HepG2 (cell line): Measurements from ENCODE around the gene BBS9. TPM values are rescaled to one million over a fixed set of nuclear protein-coding genes. Genes with fewer than 3 reads are reported as not detected.

ENCODE experiments used
- CHD2 ChIP-seq: IDR thresholded peaks from 2 replicates; pipeline ENCODE4 v1.6.1; 2011; ENCODE audit warnings: low read depth, low read length, improper control_type of control experiment
- ERF ChIP-seq: IDR thresholded peaks from 2 replicates; pipeline ENCODE4 v1.6.1; 2018; ENCODE audit warnings: missing biosample characterization, missing genetic modification reagents
- GTF2F1 ChIP-seq: fragments of 150-350 bp; IDR thresholded peaks from 2 replicates; pipeline ENCODE4 v1.6.1; 2014; ENCODE audit warnings: low read length
- LCORL ChIP-seq, 2 experiments: fragments of 450-650 bp in 1 of 2; sonication (generic) in 1 of 2; formaldehyde crosslinking in 1 of 2; IDR thresholded peaks; 2 replicates each; pipeline versions ENCODE4 v1.5.0 to v1.6.1; 2017 to 2020; ENCODE audit warnings: antibody characterized with exemption in 1 of 2, missing genetic modification reagents in 1 of 2
- MZF1 ChIP-seq: sonication (generic); formaldehyde crosslinking; IDR thresholded peaks from 2 replicates; pipeline ENCODE4 v1.8.1; 2023; ENCODE audit warnings: mild to moderate bottlenecking, missing genetic modification reagents, borderline replicate concordance
- STAG1 ChIP-seq: sonication (generic); formaldehyde crosslinking; IDR thresholded peaks from 2 replicates; pipeline ENCODE4 v1.4.0; 2020; ENCODE audit warnings: missing genetic modification reagents
- TCF12 ChIP-seq, 2 experiments: fragments of 450-650 bp in 1 of 2; sonication (generic) in 1 of 2; formaldehyde crosslinking in 1 of 2; IDR thresholded peaks; 2 replicates each; pipeline versions ENCODE4 v1.6.1 to v1.8.0; 2017 to 2022; ENCODE audit warnings: antibody characterized with exemption in 1 of 2, mild to moderate bottlenecking in 1 of 2, missing genetic modification reagents in 1 of 2, moderate library complexity in 1 of 2
- polyA plus RNA-seq, 8 experiments: library from polyadenylated mRNA; depleted of rRNA in 3 of 8; stranded (reverse) in 7 of 8; unstranded in 1 of 8; fragments of >200 nt; fragmentation: Illumina TruSeq in 4 of 8; extraction: Trizol in 4 of 8; gene quantifications; 2 replicates each; pipeline versions ENCODE4 v1.2.1 to v1.2.3, GENCODE V29; 2011 to 2016; ENCODE audit warnings: low read depth in 4 of 8, missing spikeins in 1 of 8, mixed read lengths in 1 of 8; ENCODE audit not compliant: insufficient read depth in 1 of 8
- total RNA-seq, 5 experiments: library from RNA; depleted of rRNA; stranded (reverse); fragments of >200 nt; fragmentation: Illumina TruSeq; extraction: Trizol; gene quantifications; 2 replicates each; pipeline ENCODE4 v1.2.3, GENCODE V29; 2016; ENCODE audit warnings: low read depth in 1 of 5
- TF ChIP-seq, protein P1 (sequence below): sonication (generic); formaldehyde crosslinking; IDR thresholded peaks from 2 replicates; pipeline ENCODE4 v1.4.0; 2020; ENCODE audit warnings: missing genetic modification reagents
- TF ChIP-seq, protein P2 (sequence below): sonication (generic); formaldehyde crosslinking; IDR thresholded peaks from one replicate; pipeline ENCODE4 v1.5.1; 2020; ENCODE audit warnings: mild to moderate bottlenecking, missing genetic modification reagents; ENCODE audit errors: not compliant biosample characterization

Gene BBS9
- total and polyA plus RNA-seq, 2 of the 13 experiments (the other 11 are each of a cell fraction or from before 2014, with no cell fraction given): 5.1 to 7.8 TPM

DNA sequence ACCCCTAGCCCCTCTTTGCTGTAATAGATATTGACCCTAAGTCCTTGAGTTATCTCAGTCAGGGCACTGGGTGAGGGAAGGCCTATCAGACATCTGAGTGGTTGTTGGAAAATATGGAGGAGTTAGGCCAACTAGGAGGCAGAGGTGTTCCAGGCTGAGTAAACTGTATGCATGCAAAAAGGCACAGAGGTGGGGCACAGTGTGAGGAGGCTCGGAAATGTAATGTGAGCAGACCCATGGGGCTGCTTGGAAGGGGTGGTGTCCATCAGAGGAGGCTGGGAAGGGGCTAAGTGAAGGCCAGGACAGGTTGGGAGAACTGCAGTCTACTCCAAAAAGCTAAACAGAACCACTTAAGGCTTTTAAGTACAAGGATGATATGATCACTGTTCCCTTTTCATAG is 452.7 kb downstream of the BBS9 start (continued):
- no peak for TF ChIP-seq TCF12 (IDR thresholded peaks at IDR 0.05)
- TF ChIP-seq TCF12 (CRISPR knock-in tag; IDR thresholded peaks at IDR 0.05): no peak
- no peak for TF ChIP-seq CHD2
- no peak for TF ChIP-seq MZF1 (CRISPR knock-in tag)
- TF ChIP-seq GTF2F1: no peak
- TF ChIP-seq LCORL (IDR thresholded peaks at IDR 0.05): no peak
- TF ChIP-seq LCORL (CRISPR knock-in tag; IDR thresholded peaks at IDR 0.05): no peak
- TF ChIP-seq, protein P1, sequence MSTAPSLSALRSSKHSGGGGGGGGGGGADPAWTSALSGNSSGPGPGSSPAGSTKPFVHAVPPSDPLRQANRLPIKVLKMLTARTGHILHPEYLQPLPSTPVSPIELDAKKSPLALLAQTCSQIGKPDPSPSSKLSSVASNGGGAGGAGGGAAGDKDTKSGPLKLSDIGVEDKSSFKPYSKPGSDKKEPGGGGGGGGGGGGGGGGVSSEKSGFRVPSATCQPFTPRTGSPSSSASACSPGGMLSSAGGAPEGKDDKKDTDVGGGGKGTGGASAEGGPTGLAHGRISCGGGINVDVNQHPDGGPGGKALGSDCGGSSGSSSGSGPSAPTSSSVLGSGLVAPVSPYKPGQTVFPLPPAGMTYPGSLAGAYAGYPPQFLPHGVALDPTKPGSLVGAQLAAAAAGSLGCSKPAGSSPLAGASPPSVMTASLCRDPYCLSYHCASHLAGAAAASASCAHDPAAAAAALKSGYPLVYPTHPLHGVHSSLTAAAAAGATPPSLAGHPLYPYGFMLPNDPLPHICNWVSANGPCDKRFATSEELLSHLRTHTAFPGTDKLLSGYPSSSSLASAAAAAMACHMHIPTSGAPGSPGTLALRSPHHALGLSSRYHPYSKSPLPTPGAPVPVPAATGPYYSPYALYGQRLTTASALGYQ (CRISPR knock-in tag): no peak
- TF ChIP-seq, protein P2, sequence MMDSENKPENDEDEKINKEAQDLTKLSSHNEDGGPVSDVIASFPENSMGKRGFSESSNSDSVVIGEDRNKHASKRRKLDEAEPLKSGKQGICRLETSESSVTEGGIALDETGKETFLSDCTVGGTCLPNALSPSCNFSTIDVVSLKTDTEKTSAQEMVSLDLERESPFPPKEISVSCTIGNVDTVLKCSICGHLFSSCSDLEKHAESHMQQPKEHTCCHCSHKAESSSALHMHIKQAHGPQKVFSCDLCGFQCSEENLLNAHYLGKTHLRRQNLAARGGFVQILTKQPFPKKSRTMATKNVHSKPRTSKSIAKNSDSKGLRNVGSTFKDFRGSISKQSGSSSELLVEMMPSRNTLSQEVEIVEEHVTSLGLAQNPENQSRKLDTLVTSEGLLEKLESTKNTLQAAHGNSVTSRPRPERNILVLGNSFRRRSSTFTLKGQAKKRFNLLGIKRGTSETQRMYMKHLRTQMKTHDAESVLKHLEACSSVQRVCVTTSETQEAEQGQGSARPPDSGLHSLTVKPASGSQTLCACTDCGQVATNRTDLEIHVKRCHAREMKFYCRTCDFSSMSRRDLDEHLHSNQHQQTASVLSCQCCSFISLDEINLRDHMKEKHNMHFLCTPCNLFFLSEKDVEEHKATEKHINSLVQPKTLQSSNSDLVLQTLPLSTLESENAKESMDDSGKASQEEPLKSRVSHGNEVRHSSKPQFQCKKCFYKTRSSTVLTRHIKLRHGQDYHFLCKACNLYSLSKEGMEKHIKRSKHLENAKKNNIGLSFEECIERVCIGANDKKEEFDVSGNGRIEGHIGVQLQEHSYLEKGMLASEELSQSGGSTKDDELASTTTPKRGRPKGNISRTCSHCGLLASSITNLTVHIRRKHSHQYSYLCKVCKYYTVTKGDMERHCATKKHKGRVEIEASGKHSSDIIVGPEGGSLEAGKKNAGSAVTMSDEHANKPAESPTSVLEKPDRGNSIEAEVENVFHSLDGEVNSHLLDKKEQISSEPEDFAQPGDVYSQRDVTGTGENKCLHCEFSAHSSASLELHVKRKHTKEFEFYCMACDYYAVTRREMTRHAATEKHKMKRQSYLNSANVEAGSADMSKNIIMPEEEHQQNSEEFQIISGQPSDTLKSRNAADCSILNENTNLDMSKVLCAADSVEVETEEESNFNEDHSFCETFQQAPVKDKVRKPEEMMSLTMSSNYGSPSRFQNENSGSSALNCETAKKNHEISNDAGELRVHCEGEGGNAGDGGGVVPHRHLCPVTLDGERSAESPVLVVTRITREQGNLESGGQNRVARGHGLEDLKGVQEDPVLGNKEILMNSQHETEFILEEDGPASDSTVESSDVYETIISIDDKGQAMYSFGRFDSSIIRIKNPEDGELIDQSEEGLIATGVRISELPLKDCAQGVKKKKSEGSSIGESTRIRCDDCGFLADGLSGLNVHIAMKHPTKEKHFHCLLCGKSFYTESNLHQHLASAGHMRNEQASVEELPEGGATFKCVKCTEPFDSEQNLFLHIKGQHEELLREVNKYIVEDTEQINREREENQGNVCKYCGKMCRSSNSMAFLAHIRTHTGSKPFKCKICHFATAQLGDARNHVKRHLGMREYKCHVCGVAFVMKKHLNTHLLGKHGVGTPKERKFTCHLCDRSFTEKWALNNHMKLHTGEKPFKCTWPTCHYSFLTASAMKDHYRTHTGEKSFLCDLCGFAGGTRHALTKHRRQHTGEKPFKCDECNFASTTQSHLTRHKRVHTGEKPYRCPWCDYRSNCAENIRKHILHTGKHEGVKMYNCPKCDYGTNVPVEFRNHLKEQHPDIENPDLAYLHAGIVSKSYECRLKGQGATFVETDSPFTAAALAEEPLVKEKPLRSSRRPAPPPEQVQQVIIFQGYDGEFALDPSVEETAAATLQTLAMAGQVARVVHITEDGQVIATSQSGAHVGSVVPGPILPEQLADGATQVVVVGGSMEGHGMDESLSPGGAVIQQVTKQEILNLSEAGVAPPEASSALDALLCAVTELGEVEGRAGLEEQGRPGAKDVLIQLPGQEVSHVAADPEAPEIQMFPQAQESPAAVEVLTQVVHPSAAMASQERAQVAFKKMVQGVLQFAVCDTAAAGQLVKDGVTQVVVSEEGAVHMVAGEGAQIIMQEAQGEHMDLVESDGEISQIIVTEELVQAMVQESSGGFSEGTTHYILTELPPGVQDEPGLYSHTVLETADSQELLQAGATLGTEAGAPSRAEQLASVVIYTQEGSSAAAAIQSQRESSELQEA: no peak
- TF ChIP-seq ERF (CRISPR knock-in tag): no peak
- TF ChIP-seq STAG1 (CRISPR knock-in tag): no peak
